GM21576 (cell line): ENCODE measurements around the gene PCDHB8.
"Not testable (repeated sequence)": the region's sequence is repeated elsewhere in the genome, so short reads cannot be mapped to it uniquely, and the experiment has no call there.

Source experiments
- ATAC-seq: cut with Tn5 transposase; IDR thresholded peaks from one replicate; pipeline ENCODE4 v1.9.1; 2021; ENCODE audit warnings: mild to moderate bottlenecking, moderate library complexity; ENCODE audit not compliant: unreplicated experiment

Gene PCDHB8

GRCh38 chr5:141182248-141182647 is 4.7 kb downstream of the PCDHB8 start, which contains the start of gene PCDHB16:
TSS of gene PCDHB16 (plus strand) at chr5:141182387. CDS start at chr5:141182560, 173 bp downstream.
- ATAC-seq = no peak

- not testable (repeated sequence) for ATAC-seq
Observed at GRCh38 chr5:141184117-141184855, 6.7 kb downstream of the PCDHB8 start.

GRCh38 chr5:141186897-141187512 is 9.4 kb downstream of the PCDHB8 start, which contains the start of gene PCDHB9:
TSS of gene PCDHB9 (plus strand) at chr5:141187161. CDS start at chr5:141187319, 158 bp downstream.
- ATAC-seq = no peak

- not testable (repeated sequence) for ATAC-seq
Observed at GRCh38 chr5:141188682-141189081, 11.1 kb downstream of the PCDHB8 start.

- not testable (repeated sequence) for ATAC-seq
Observed at GRCh38 chr5:141189131-141189530, 11.5 kb downstream of the PCDHB8 start.

GRCh38 chr5:141192110-141192725 is 14.6 kb downstream of the PCDHB8 start, which contains the start of gene PCDHB10:
TSS of gene PCDHB10 (plus strand) at chr5:141192353. CDS start at chr5:141192553, 200 bp downstream.
- no peak for ATAC-seq

- ATAC-seq = not testable (repeated sequence)
Observed at GRCh38 chr5:141194332-141194731, 16.7 kb downstream of the PCDHB8 start.

- ATAC-seq = no peak
Observed at GRCh38 chr5:141196363-141196762, 18.8 kb downstream of the PCDHB8 start.

- no peak for ATAC-seq
Observed at GRCh38 chr5:141199359-141200235, 22.0 kb downstream of the PCDHB8 start, which contains the start of gene PCDHB11. TSS of gene PCDHB11 (plus strand) at chr5:141199627. CDS start at chr5:141199775, 148 bp downstream.

- not testable (repeated sequence) for ATAC-seq
Observed at GRCh38 chr5:141201126-141201525, 23.5 kb downstream of the PCDHB8 start.

- not testable (repeated sequence) for ATAC-seq
Observed at GRCh38 chr5:141201646-141202045, 24.1 kb downstream of the PCDHB8 start.

GRCh38 chr5:141208478-141208877 is 30.9 kb downstream of the PCDHB8 start, which contains the start of gene PCDHB12:
TSS of gene PCDHB12 (plus strand) at chr5:141208719. CDS start at chr5:141208908, 189 bp downstream.
- ATAC-seq = no peak

GRCh38 chr5:141210281-141210680 is 32.7 kb downstream of the PCDHB8 start:
- not testable (repeated sequence) for ATAC-seq

GRCh38 chr5:141210849-141211248 is 33.3 kb downstream of the PCDHB8 start:
- ATAC-seq = not testable (repeated sequence)

GRCh38 chr5:141213656-141214339 is 36.2 kb downstream of the PCDHB8 start, which contains the start of gene PCDHB13:
TSS of gene PCDHB13 (plus strand) at chr5:141213919. CDS start at chr5:141214124, 205 bp downstream.
- not testable (repeated sequence) for ATAC-seq

GRCh38 chr5:141214583-141214982 is 37.0 kb downstream of the PCDHB8 start:
- not testable (repeated sequence) for ATAC-seq

- ATAC-seq = not testable (repeated sequence)
Observed at GRCh38 chr5:141215504-141215903, 37.9 kb downstream of the PCDHB8 start.

- not testable (repeated sequence) for ATAC-seq
Observed at GRCh38 chr5:141216035-141216434, 38.4 kb downstream of the PCDHB8 start.

GRCh38 chr5:141223112-141223783 is 45.7 kb downstream of the PCDHB8 start, which contains the start of gene PCDHB14:
TSS of gene PCDHB14 (plus strand) at chr5:141223343. CDS start at chr5:141223506, 163 bp downstream.
- ATAC-seq = no peak
